ENCODE data around the gene TOM1. TPM values are rescaled to one million over a fixed set of nuclear protein-coding genes. Genes with fewer than 3 reads are reported as not detected.

Gene TOM1
- total and polyA plus RNA-seq, 2 of the 13 experiments (the other 11 are each of a cell fraction or from before 2014, with no cell fraction given): 30.8 to 87.3 TPM

- DNase-seq (ENCODE audit: low spot score): no peak
- intact Hi-C loops (cut with micrococcal nuclease; ENCODE audit: unreplicated experiment): no loop called here
- Histone ChIP-seq H4K20me1 (ENCODE audit: insufficient read depth, low read length) (no peaks in the 10 kb centered on the region; the same call in 1 of the 2 replicates), H3K4me2 (ENCODE audit: low read depth, low read length) (no peak overlapping the region), H3K27me3 (ENCODE audit: control insufficient read depth in 1 of 2, insufficient read depth in 2 of 2, low read length in 2 of 2) (no peaks in the 10 kb centered on the region), H3K4me3 (replicated peaks in 1 of 3; ENCODE audit: insufficient read depth in 1 of 3, low read depth in 2 of 3, low read length in 3 of 3) (no peak overlapping the region), H3K36me3 (replicated peaks in 1 of 2; ENCODE audit: control insufficient read depth in 1 of 2, insufficient read depth in 2 of 2, low read length in 2 of 2) (peaks cover 4 to 18% of the 10 kb centered on the region in 2 experiments; a peak in 3 of 5 replicates), H3K79me2 (ENCODE audit: insufficient read depth, low read length) (peaks cover 62% of the 10 kb centered on the region), H2AFZ (ENCODE audit: low read length) (no peak overlapping the region), H3K4me1 (ENCODE audit: insufficient read depth, low read length) (peaks cover 60% of the 10 kb centered on the region), H3K9me3 (ENCODE audit: low read length) (no peaks in the 10 kb centered on the region), H3K9ac (ENCODE audit: insufficient read depth, low read depth, low read length) (no peak overlapping the region), H3K27ac (ENCODE audit: extremely low read length, insufficient read depth, low read length) (no peak overlapping the region)
- 80% methylated on average over 4 of the region's 4 CpGs for WGBS (ENCODE audit: low lambda C conversion rate)
- no TSS peak for BruUV-seq (replicated peaks)
- in situ Hi-C loops (cut with HindIII; ENCODE audit: extremely low pct_ligation_motif_present, low pct_unique_long_range_greater_than_20kb): no loop called here
- no peak for ATAC-seq
- FAIRE-seq: no peak
- ChIA-PET POLR2A (interaction anchor here (1.9 kb wide), 1 partner anchor 22 kb away, joined by 9 read pairs; no protein-coding TSS in a partner anchor), CTCF (ENCODE audit: low intra/inter-chr PET ratio, low total read pairs) (no interaction called here)
- TF ChIP-seq ZSCAN12 (CRISPR knock-in tag; IDR thresholded peaks at IDR 0.05) (no peak), AHR (CRISPR knock-in tag; IDR thresholded peaks at IDR 0.05) (no peak), IKZF5 (CRISPR knock-in tag; IDR thresholded peaks at IDR 0.05) (no peak), ZFP36L1 (CRISPR knock-in tag; IDR thresholded peaks at IDR 0.05) (no peak), ZMYM3 (CRISPR knock-in tag; IDR thresholded peaks at IDR 0.05) (no peak), ZNF432 (CRISPR knock-in tag; IDR thresholded peaks at IDR 0.05; ENCODE audit: borderline replicate concordance) (no peak), NFRKB (IDR thresholded peaks at IDR 0.05) (no peak), ZNF569 (CRISPR knock-in tag; IDR thresholded peaks at IDR 0.05; ENCODE audit: borderline replicate concordance) (no peak), ZNF468 (CRISPR knock-in tag; IDR thresholded peaks at IDR 0.05) (no peak), ZNF225 (CRISPR knock-in tag; IDR thresholded peaks at IDR 0.05) (no peak), ZSCAN9 (CRISPR knock-in tag; IDR thresholded peaks at IDR 0.05; ENCODE audit: borderline replicate concordance) (no peak), KDM6A (CRISPR knock-in tag; IDR thresholded peaks at IDR 0.05; ENCODE audit: low read depth) (no peak), KLF11 (CRISPR knock-in tag; IDR thresholded peaks at IDR 0.05) (no peak), ATF7 (IDR thresholded peaks at IDR 0.05) (no peak), ATF7 (CRISPR knock-in tag; IDR thresholded peaks at IDR 0.05) (no peak), NPAS2 (CRISPR knock-in tag; IDR thresholded peaks at IDR 0.05; ENCODE audit: borderline replicate concordance) (no peak), ZNF142 (CRISPR knock-in tag; IDR thresholded peaks at IDR 0.05) (no peak), CREB1 (IDR thresholded peaks at IDR 0.05) (no peak), CREB1 (CRISPR knock-in tag; IDR thresholded peaks at IDR 0.05) (no peak)
Measured at GRCh38 chr22:35306350-35306967, 6.8 kb downstream of the TOM1 start.
